ENCODE measurements around the gene MYLK.
A peak's percentile ranks its signal among the peaks of the same experiment; 100 is the strongest.
"Not testable (repeated sequence)": the region's sequence is repeated elsewhere in the genome, so short reads cannot be mapped to it uniquely, and the experiment has no call there.

The MYLK gene

DNA sequence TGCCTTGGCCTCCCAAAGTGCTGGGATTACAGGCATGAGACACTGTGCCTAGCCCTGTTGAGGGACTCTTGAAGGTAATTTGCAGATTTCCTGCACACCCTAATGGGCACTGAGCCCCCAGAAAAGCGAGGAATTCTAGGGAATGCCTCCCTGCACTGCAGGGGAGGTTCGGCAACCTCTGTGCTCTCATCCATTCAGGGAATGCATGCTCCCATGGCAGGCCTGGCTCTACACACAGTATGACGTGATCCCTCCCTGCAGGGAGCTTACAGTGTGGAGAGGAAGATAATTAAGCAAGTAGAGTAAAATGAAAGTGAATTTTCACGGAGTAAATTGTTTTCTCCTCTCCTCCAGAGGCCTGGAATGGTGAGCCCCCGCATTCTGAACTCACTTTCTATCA, 166.0 kb downstream of the MYLK start:
- DNase-seq, result no peak

DNA sequence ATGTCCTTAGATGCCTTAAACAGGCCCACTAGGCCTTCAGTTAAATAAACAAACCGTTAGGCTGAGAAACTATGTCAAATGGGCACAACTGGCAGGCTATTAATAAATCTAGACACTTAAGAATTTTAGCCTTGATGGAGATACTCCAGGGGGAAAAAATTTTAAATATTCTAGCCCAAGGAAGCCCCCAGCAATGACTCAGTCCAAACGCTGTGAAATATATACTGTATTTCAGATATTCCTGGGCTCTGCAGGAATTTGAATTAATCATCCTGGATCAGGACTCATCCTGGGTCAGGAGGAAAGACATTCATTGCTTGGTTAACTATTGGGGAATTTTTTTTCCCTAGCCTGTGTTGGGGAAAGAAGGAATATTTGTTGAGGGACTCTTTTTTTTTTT, 166.7 kb downstream of the MYLK start:
- DNase-seq, result not testable (repeated sequence)

DNA sequence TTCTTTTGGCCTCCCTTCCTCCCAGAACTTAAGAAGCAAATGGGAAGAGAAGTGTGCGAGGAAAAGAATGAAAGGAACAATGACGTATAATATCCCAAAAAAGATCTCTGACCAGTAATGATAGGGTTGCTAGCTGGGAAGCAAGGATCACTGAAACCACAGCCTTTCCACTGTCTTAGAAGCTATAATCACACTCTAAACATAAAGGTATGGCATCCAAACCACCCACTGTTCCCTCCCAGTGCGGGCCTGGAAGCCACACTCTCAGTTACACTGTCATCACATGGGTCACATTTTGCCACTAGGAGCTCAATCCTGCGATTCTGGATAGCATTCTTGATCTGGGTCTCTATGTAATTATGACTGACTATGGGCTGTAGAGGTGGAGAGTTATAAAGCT, 167.7 kb downstream of the MYLK start:
- no peak for DNase-seq

DNA sequence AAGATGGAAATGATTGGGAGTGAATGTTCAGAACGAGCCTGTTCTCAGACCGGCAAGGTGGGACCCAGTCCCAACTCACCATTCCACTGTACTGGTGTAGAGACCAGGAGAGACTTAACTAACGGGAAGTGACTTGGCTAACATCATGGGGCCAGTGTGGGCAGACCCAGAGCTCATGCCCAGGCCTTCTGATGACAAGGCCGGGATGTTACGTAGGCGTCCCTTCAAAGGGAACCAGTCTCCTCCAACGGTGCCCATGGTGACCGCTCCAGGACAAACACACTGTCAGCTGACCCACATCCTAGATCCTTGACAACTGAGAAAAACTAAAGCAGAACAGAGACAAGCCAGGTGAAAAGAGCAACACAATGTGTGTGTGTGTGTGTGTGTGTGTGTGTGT, 170.9 kb downstream of the MYLK start:
- DNase-seq, result no peak

DNA sequence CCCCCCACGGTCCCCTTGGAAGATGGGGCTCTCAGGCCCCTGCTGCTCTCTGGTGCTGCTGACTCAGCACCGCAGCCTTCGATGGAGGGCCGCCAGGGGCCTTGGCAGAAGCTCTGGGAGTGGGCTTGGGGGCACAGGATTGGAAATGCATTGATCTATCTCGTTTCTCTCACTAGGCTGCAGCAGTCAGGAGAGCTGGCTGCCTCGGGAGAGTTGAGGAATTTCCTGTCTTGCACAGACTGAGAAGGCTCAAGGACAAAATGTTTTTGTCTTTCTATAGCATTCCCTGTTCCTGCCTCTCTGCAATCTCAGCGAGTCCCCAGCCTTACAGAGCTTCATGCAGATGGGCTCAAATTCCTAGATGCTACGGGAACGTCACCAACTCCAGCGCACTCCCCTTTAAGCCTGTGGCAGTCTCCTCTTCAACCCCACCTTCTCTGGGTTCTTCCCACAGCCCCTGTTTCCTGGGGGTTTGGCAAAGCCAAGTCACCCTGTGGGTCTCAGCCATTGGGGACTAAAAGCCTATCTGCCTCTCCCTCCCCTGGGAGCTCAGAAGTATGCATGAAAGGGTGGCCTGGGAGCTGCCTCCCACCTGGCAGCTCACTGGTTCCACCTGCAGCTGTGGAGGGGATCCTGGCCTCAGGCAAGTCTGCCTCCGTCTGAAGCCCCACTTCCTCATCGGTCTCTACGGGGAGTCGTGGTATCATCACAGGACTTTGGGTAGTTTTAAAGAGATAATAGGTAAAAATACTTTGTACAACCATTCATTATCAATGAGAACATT, 171.9 kb downstream of the MYLK start:
- no peak for DNase-seq

DNA sequence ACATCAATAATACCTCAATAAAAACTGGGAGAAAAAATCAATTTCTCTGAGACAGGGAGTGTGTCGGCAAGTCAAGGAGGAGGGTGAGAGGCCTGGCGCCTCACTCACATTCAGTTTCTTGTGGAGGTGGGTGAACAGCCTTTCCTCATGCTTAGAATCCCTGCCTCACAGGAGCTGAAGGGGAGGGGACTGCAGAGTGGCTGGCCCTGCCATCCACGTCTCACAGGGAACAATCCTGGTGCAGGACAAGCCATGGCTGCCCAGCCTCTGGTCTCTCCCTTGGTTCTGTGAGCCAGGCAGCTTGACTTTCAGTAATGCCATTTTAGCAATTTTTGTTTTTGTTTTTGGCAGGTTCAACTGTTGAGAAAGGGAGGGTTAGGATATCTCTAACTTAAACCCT, 172.8 kb downstream of the MYLK start:
- DNase-seq, result no peak

DNA sequence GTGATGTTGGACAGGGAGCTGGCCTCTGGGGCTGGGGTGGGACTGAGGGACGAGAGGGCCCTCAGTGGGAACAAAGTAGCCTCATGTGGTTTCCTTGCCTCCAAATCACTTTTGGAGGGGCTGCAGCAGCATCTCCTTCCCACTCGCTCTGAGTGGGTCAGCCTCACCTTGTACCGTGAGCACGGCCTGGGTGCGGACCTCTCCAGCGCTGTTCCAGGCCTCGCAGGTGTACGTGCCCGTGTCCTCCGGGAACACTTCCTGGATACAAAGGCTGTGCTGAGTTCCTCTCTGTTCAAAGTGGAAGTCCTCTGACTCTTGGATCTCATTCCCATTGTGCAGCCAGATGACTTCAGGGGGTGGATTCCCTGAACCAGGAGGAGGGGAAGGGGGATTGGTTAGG, 175.6 kb downstream of the MYLK start:
- DNase-seq, result no peak

DNA sequence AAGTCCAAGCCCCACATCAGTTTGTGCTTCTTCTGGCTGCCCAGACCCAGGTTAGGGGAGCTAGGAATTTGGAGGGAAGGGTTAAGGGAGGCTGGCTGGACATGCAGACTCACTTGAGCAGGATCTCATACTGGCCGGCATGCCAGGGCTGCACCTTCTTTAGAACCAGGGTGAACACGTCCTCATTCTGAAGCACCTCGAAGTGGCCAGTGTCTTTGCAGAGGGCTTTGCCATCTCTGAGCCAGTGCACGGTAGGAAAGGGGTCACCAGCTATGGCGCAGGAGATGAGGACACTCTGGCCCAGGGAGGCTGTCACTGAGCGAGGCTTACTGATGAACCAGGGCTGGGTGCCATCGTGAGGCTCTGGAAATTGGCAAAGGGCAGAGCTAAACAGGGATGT, 176.5 kb downstream of the MYLK start:
- DNase-seq, result not testable (repeated sequence)

DNA sequence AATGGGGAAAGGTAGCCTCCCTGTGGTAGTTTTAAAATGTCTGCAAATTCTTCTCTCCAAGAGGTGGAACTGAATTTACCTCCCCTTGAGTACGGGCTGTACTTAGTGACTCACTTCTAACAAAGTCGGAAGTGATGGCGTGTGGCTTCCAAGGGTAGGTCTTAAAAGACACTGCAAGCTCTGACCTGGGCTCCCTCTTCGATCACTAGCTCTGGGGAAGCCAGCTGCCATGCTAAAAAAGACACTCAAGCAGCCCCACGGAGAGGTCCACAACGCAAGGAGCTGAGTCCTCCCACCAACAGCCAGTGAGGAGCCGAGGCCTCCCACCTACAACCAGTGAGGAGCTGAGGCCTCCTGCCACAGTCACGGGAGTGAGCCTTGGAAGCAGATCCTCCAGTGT, 177.3 kb downstream of the MYLK start:
- DNase-seq, result no peak

DNA sequence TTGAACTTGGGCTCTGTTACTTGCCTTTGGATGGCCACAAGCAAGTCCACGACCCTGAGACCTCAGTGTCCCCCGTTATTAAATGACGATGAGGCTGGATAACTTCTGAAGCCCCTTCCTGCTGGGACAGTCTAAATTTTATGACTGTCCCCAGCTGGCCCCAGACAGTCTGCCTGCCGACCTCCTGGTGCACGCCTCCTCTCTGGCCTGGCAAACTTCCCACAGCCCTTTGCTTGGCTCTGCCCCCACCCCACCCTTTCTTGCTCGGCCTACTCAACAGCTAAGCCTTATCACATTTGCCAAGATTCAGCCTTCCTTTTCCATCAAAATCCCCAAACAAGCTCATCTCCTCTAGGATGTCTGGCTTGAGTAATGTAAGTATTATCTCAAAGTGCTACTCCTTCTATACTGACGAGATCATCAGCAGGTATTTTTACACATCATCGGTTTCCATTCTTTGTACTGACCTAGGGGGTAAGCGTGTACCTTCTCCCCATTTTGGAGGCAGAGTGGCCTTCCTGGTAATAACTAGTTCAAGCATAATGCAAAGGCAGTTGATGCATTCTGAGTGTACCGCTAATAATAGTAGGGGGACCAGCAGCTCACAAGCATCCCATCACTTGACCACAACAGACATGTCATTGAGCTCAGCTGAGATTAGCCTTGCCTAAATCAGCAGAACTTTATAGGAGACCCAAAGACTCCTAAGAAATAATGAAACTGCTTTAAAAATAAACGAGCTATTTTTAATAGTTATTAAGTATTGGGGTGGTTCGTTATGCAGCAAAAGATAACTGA, 178.4 kb downstream of the MYLK start:
- no peak for DNase-seq

DNA sequence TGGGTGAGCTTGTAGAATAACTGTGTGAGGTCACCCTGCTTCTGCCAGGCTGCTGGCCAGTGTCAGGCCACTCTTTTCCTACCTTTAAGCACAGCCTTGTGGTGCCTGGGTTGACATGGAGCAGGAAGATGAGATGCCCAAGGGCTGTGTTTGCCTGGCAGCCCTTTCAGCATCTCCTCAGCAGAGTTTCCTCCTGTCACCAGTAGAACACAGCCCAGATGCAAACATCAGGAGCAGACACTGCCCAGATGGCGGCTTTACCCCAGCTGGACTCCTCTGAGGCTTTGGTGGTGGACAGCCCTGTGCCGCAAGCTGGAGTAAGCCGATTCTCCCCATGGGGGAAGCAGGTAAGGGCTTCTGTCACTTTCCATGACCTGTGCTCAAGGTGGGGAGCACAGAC, 180.5 kb downstream of the MYLK start:
- not testable (repeated sequence) for DNase-seq

DNA sequence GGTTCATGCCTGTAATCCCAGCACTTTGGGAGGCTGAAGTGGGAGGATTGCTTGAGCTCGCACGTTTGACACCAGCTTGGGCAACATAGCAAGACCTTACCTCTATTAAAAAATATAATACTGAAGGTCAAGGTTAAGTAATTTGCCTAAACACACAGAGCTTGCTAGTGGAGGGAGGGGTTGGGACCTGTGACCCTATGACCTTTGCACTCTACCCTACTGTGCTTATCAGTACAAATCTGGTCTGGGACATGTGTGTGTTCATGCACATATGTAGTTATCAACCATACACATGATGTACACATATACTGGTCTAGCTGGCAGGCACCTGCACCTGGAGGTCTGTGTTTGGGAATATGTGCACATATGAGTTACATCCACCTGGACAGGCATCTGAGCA, 181.4 kb downstream of the MYLK start:
- no peak for DNase-seq

DNA sequence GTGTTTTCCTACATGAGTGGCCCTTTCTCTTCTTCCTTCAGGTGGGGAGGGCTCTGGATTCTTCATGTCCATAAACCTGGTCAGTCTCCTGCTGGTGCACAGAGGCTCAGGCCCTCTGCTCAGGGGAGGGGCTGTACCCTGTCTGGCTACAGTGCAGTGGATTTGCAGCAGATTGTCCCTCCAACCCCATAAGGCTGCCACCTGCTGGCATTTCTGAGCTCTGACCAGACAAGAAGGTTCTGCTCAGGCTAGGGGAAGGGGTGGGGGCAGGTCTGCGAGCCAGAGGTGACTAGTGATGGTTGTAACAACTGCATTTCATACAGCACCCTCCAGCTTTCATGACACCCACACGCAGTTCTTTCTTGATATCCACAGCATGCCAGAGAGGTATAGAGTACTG, 182.1 kb downstream of the MYLK start:
- peak; percentile 12 for DNase-seq

DNA sequence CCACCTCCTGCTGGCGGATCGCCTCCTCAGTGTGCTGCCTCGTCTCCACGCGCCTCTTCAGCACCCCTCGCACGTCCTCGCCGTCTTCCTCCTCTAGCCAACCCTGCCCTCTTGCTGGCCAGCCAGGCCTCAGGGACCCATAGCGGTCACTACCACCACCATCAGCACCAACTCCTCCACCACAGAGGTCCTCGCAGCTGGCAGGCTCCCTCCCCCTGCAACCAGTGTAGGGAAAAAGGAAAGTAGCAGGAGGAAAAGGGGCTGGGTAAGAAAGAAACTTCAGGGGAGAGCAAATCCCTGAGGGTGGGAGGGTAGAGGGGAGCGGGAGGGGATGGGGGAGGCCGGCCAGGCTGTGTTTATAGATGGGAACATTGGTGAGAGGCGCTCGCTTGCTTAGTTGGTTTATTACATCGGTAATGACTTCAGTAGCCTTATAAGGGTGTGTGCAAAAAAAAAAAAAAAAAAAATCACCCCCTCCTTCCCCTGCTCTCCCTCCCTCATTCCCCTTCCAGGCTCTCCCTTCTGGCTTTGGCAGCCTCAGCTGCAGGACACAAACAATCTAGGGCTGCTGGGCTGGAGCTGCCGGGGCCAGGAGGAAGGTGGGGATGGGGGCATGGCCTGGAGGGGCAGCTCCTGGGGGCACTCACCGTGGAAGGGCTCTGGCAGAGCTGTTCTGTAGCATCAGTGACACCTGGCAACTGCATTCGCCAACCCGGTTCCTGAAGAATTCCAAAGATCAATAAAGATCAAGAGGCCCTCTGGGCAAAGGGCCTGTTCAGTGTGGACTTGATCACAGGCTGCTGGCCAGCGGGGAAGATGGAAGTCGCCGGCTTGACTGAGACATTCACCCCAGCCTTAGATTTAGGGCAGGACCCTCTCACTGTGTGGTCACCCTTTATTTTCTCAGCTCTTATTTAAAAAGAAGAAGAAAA, 183.1 kb downstream of the MYLK start:
- no peak for DNase-seq

DNA sequence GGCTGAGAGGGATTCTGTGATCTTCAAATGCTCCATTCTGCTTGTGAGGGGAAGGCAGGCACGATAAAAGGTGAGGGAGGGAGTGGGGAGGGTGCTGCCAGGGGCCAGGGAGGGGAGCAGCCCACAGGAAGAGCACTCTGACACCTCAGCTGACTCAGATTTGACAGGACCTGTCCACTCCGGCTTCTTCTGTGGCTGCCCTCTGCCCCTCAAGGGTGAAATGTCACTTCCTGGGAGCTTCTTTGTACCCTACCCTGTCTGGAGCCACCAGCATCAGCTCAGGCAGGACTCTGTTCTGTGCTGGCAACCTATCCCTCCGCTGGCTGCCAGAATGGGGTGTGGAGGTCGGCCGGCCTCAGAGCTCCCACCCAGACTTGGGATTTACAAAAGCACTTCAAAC, 185.3 kb downstream of the MYLK start:
- DNase-seq, result no peak

DNA sequence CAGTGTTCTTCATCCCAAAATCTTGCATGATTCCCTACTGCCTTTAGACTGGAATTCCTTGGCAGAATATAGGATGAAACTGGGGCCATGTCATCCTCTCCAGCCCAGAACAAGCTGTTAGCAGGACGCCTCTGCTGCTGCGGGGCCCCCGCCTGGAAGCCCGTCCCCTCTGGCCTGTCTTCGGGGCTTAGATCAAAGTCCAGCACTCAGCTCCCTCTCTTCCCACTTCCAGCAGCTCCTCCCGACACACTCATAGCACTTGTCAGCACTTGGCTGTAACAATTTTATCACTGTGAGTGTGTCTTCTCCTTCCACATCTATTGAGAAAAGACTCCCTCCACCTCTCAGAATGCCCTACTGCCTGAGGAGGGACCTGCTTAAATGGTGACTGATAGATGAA, 187.3 kb downstream of the MYLK start:
- no peak for DNase-seq

DNA sequence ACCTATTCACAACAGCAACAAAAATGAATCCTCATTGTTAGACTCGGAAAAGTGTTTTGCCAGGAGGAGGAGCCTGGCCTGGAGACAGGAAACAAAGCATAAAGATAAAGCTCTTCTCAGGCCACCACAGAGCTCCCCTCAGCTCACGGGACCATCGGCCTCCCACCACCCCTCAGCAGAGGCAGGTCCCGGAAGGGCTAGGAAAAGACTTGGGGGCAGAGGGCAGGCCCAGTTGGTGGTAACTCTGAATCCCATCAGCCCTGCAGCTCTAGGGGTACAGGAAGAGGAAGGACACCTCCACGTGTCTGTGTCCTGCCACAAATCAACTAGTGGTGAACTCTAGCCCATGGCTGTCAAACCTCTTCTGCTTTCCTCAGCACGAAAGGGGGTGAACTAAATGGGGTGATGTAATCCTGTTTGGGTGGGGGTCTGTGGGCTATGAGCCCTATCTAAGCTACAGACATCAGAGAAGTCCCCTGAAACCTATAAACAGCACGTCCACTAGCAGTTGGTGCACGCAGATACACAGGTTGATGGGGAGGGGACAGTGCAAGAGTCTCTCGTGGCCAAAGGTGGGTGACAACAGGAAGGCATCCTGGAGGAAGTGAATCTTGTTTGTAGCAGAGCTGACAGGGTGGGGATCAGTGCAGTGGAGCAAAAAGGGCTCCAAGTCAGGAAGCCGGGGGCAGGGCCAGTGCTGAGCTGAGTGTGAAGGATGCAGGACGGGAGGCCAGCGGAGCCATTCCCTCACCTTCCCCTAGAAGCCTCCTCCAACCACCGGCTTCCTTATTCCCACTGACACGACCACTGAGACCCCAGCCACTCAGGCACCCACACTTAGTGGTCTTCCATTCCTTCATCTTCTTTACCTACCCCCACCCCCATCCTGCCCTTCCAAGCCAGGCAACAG, 188.1 kb downstream of the MYLK start:
- DNase-seq, result no peak

DNA sequence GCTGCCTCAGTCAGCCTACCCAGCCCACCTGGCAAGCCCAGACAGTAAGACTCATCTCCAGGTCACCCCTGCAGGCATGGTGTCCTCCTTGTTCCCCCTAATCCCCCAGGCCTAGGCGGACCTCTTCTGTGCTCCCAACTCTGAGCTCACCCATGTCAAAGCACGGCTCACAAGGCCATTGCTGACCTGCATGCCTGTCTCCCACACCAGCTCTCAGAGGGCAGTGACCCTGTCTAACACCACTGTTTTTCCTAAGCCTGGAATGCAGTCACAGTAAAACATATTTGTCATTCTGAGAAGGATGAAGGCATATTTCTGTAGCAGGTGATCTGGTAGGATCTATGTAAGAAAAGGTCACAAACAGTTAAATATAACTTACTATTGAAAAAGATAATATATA, 189.0 kb downstream of the MYLK start:
- DNase-seq, result no peak

DNA sequence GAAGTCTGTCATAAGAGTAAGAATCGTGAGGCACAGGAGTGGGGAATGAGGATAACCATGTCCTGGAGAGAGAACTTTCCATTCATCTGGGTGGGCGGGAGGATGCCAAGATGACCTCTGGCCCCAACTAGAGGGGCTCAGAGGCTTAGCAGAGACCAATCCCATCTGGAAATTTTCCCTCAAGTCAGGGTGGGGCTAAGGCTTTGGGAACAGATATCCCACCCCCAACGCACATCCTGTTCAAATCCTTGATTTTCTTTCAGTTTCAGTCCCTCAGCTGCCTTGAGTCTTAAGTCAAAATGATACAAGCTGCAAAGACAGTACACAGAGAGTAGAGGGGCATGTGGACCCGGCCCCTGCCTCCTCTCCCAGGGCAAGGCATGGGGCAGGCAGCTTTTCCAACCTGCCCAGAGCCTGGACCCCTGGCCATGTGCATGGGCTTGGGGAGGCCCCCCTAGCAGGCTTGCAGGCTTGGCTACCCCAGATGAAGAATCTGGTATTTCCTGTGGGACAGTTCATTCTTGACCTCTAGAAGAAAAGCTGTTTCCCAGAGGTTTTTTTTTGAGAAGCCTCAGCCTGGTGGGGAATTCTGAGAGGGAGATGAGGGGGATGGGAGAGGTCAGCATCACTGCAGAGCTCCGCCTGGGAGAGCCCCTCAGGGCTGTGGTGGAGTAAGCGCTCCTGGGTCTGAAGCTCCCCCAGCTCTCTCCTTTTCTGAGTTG, 189.6 kb downstream of the MYLK start:
- no peak for DNase-seq

DNA sequence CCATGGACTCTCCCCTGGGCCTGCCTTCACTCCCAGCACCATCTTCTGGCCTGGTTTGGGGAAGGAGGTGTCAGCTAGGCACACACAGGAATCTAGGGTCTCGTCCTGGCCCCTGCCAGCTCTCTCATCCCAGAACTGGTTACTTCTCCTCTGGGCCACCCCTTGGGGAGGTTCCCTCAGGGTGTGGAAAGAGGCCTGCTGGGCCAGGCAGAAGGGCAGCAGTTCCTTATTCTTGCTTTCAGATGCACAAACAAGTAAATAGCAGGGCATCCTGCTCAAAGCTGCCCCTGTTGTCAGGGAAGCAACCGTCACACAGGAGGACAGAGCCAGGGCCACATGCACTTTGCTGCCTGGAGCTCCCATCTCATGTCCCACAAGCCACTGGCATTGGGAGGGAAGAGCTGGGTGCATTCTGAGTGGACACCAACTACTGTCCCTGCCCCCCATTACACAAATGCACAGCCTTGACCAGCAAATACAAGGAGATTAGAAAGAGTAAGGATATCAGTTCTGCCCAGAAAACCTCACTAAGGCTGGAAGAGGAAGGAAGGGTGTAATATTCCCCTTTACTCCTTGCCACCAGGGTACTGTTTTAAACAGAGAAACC, 190.4 kb downstream of the MYLK start:
- DNase-seq, result no peak

DNA sequence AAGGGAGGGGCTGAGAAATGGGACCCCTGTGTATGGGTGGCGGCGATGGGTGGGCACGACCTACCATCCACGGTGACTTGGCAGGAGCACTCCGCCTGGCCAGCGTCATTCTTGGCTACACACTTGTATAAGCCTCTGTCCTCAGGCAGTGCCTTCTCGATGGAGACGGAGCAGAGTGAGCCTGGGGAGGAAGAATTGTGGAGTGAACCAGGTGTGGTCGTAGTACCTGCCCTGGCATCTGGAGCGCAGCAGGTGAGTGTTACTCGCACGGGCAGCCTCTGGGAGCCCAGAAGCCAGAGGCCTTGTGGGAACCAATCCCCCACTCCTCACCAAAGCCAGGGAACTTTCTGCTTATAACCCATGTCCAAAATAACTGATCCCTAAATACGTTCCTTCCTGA, 191.5 kb downstream of the MYLK start:
- no peak for DNase-seq
